Astrocyte (in vitro differentiated cells and primary cell): ENCODE measurements around the gene KLHL24.

ENCODE experiments used
- EZH2 ChIP-seq: IDR thresholded peaks from 2 replicates; pipeline ENCODE4 v1.6.1; 2012; ENCODE audit warnings: mild to moderate bottlenecking, low read length, inconsistent platforms; ENCODE audit not compliant: insufficient read depth
- TF ChIP-seq, protein P1 (sequence below): IDR thresholded peaks from 2 replicates; pipeline ENCODE4 v1.5.1; 2011; ENCODE audit warnings: low read depth, mild to moderate bottlenecking, inconsistent platforms, low read length, moderate library complexity; ENCODE audit not compliant: insufficient read depth

DNA sequence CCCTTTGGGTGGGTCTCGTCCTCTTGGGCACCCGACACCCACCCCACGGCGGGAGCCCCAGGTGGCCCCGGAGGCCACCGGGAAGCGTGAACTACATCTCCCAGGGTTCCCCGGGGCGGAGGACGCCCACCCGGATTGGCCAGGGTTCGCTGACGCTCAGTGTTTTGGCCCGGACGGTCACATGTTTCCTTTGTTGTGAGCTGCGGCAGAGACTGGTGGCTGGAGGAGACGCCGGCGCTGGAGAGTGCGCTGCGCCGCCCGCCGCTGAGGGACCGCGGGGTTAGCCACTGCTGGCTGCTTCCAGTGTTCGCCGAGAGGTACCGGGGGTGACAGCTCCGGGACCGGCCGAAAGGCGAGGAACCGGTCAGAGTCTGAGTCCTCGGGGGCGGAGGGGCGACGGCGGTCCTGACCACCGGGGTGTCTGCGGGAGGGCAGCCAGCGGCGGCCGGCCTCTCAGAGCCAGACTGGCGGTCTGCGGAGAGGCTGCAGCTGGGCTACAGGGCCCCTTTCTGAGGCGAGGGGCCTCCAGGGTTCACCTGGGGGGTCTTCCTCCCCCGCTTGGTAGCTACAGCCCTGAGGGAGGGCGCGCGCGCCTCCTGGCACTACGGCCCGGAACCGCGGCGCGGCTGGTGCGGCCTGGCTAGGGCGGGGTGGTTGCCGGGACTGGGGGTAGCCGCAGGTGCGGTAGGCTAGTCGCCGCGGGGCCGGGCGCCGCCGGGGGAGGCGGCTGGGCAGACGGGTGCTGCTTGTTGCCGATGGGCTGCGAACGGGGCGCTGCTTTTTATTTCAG is at the start of gene KLHL24:
- TF ChIP-seq, protein P1, sequence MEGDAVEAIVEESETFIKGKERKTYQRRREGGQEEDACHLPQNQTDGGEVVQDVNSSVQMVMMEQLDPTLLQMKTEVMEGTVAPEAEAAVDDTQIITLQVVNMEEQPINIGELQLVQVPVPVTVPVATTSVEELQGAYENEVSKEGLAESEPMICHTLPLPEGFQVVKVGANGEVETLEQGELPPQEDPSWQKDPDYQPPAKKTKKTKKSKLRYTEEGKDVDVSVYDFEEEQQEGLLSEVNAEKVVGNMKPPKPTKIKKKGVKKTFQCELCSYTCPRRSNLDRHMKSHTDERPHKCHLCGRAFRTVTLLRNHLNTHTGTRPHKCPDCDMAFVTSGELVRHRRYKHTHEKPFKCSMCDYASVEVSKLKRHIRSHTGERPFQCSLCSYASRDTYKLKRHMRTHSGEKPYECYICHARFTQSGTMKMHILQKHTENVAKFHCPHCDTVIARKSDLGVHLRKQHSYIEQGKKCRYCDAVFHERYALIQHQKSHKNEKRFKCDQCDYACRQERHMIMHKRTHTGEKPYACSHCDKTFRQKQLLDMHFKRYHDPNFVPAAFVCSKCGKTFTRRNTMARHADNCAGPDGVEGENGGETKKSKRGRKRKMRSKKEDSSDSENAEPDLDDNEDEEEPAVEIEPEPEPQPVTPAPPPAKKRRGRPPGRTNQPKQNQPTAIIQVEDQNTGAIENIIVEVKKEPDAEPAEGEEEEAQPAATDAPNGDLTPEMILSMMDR = no peak
- TF ChIP-seq EZH2 = no peak
